Neural cell (in vitro differentiated cells): ENCODE results near the gene PREX1. TPM values are rescaled to one million over a fixed set of nuclear protein-coding genes. Genes with fewer than 3 reads are reported as not detected.

Experiments
- H2AFZ ChIP-seq: fragments of 200-600, 300-800 bp; sonication (generic), shearing (Covaris generic); 2 replicates; pipeline ENCODE4 v1.6.0; 2014; ENCODE audit warnings: low read depth, mild to moderate bottlenecking, antibody characterized with exemption, low read length, moderate library complexity
- H3F3A ChIP-seq: fragments of 200-600 bp; shearing (Covaris generic); 2 replicates; pipeline ENCODE4 v1.6.1; 2016; ENCODE audit warnings: mild to moderate bottlenecking, moderate library complexity, mixed read lengths, antibody characterized with exemption, low read length; ENCODE audit not compliant: insufficient read depth, poor library complexity, severe bottlenecking
- H3K27ac ChIP-seq: fragments of 200-600, 300-800 bp; sonication (generic), shearing (Covaris generic); 2 replicates; pipeline ENCODE4 v1.5.1; 2014; ENCODE audit warnings: mild to moderate bottlenecking, low read length, moderate library complexity
- H3K27me3 ChIP-seq: fragments of 300-800, 200-600 bp; sonication (generic), shearing (Covaris generic); 2 replicates; pipeline ENCODE4 v1.6.0; 2014; ENCODE audit warnings: mild to moderate bottlenecking, low read depth, low read length, moderate library complexity; ENCODE audit not compliant: insufficient read depth
- H3K36me3 ChIP-seq: fragments of 300-800, 200-600 bp; sonication (generic), shearing (Covaris generic); 2 replicates; pipeline ENCODE4 v1.5.1; 2014; ENCODE audit warnings: mild to moderate bottlenecking, antibody characterized with exemption, low read length, moderate library complexity; ENCODE audit not compliant: insufficient read depth
- H3K4me2 ChIP-seq: fragments of 300-800, 200-600 bp; sonication (generic), shearing (Covaris generic); 2 replicates; pipeline ENCODE4 v1.6.0; 2014; ENCODE audit warnings: mild to moderate bottlenecking, low read length
- H3K4me3 ChIP-seq: fragments of 300-800, 200-600 bp; sonication (generic), shearing (Covaris generic); 2 replicates; pipeline ENCODE4 v1.5.1; 2014; ENCODE audit warnings: mild to moderate bottlenecking, low read length, moderate library complexity
- H3K79me2 ChIP-seq: fragments of 200-600 bp; shearing (Covaris generic); replicated peaks from 2 replicates; pipeline ENCODE4 v1.6.0; 2014; ENCODE audit warnings: mild to moderate bottlenecking, low read length, moderate library complexity; ENCODE audit not compliant: insufficient read depth
- H3K9ac ChIP-seq: fragments of 300-800, 200-600 bp; sonication (generic), shearing (Covaris generic); 2 replicates; pipeline ENCODE4 v1.6.1; 2016; ENCODE audit warnings: mild to moderate bottlenecking, low read length, mixed read lengths
- H3K9me2 ChIP-seq: fragments of 200-600 bp; shearing (Covaris generic); 2 replicates; pipeline ENCODE4 v1.6.1; 2016; ENCODE audit warnings: mild to moderate bottlenecking, low read length, mixed read lengths; ENCODE audit not compliant: insufficient read depth
- H3K9me3 ChIP-seq: fragments of 200-600, 300-800 bp; sonication (generic), shearing (Covaris generic); 2 replicates; pipeline ENCODE4 v1.6.1; 2016; ENCODE audit warnings: mild to moderate bottlenecking, mixed run types, low read length, moderate library complexity, mixed read lengths
- H4K20me1 ChIP-seq: fragments of 200-600 bp; shearing (Covaris generic); 2 replicates; pipeline ENCODE4 v1.6.1; 2016; ENCODE audit warnings: mild to moderate bottlenecking, mixed run types; ENCODE audit not compliant: insufficient read depth
- CTCF ChIP-seq: fragments of 450-650 bp; IDR thresholded peaks from 2 replicates; pipeline ENCODE4 v1.5.1; 2014; ENCODE audit warnings: antibody characterized with exemption, mild to moderate bottlenecking, moderate library complexity; ENCODE audit not compliant: poor library complexity, severe bottlenecking
- EP300 ChIP-seq: fragments of 450-650 bp; conservative IDR thresholded peaks from 2 replicates; pipeline ENCODE4 v1.6.1; 2014; ENCODE audit warnings: antibody characterized with exemption, mild to moderate bottlenecking, moderate library complexity; ENCODE audit not compliant: poor library complexity, severe bottlenecking
- EZH2 ChIP-seq: fragments of 200-600, 300-800 bp; shearing (Covaris generic), sonication (generic); IDR thresholded peaks from 2 replicates; pipeline ENCODE4 v1.6.1; 2014; ENCODE audit warnings: antibody characterized with exemption, low read length, borderline replicate concordance, mild to moderate bottlenecking; ENCODE audit not compliant: insufficient read depth, poor library complexity, severe bottlenecking
- MXI1 ChIP-seq: fragments of 450-650 bp; conservative IDR thresholded peaks from 2 replicates; pipeline ENCODE4 v1.6.1; 2014; ENCODE audit warnings: antibody characterized with exemption, mild to moderate bottlenecking; ENCODE audit not compliant: poor library complexity, severe bottlenecking
- POLR2AphosphoS5 ChIP-seq: IDR thresholded peaks from 2 replicates; pipeline ENCODE4 v1.6.1; 2012
- RAD21 ChIP-seq: fragments of 450-650 bp; conservative IDR thresholded peaks from 2 replicates; pipeline ENCODE4 v1.6.1; 2014; ENCODE audit warnings: antibody characterized with exemption, mild to moderate bottlenecking, moderate library complexity
- REST ChIP-seq: IDR thresholded peaks from 2 replicates; pipeline ENCODE4 v1.6.1; 2012; ENCODE audit warnings: borderline replicate concordance
- SMC3 ChIP-seq: fragments of 450-650 bp; conservative IDR thresholded peaks from 2 replicates; pipeline ENCODE4 v1.6.1; 2014; ENCODE audit warnings: antibody characterized with exemption, mild to moderate bottlenecking, moderate library complexity; ENCODE audit not compliant: poor library complexity
- TAF1 ChIP-seq: IDR thresholded peaks from 2 replicates; pipeline ENCODE4 v1.6.1; 2012; ENCODE audit warnings: low read depth
- polyA plus RNA-seq: library from polyadenylated mRNA; depleted of rRNA; stranded (reverse); fragments of >200 nt; gene quantifications from 2 replicates; pipeline ENCODE4 v1.2.3, GENCODE V29; 2014

PREX1 gene
- polyA plus RNA-seq, 1 donor from 2014 or later: 0.06 TPM

GRCh38 chr20:48797275-48797825 is 30.4 kb downstream of the PREX1 start:
- TF ChIP-seq TAF1: no peak
- no peak for TF ChIP-seq RAD21
- TF ChIP-seq SMC3: no peak
- TF ChIP-seq REST: no peak
- TF ChIP-seq MXI1: no peak
- TF ChIP-seq EP300: no peak
- TF ChIP-seq CTCF: no peak
- TF ChIP-seq EZH2: no peak
- TF ChIP-seq POLR2AphosphoS5: no peak
- Histone ChIP-seq H3K27me3 (no peaks in the 10 kb centered on the region), H3K4me2 (no peak overlapping the region), H3K36me3 (no peaks in the 10 kb centered on the region), H3K4me3 (no peak overlapping the region), H3K9me3 (no peaks in the 10 kb centered on the region), H3K79me2 (no peaks in the 10 kb centered on the region), H2AFZ (no peak overlapping the region), H3F3A (no peaks in the 10 kb centered on the region), H3K9ac (no peak overlapping the region), H3K27ac (no peak overlapping the region), H3K9me2 (no peaks in the 10 kb centered on the region), H4K20me1 (no peaks in the 10 kb centered on the region)

GRCh38 chr20:48795732-48796131 is 32.1 kb downstream of the PREX1 start:
- H4K20me1 ChIP-seq: no peaks in the 10 kb centered on the region
- H3K4me3 ChIP-seq: no peak overlapping the region
- H3K79me2 ChIP-seq: no peaks in the 10 kb centered on the region
- no peak overlapping the region for H3K4me2 ChIP-seq
- H3K27ac ChIP-seq: no peak overlapping the region
- TF ChIP-seq POLR2AphosphoS5 (no peak), EP300 (no peak), CTCF (no peak), RAD21 (no peak), TAF1 (no peak), SMC3 (no peak), MXI1 (no peak), REST (no peak), EZH2 (no peak)
- no peaks in the 10 kb centered on the region for H3K36me3 ChIP-seq
- H3F3A ChIP-seq: no peaks in the 10 kb centered on the region
- no peaks in the 10 kb centered on the region for H3K9me2 ChIP-seq
- no peaks in the 10 kb centered on the region for H3K27me3 ChIP-seq
- no peak overlapping the region for H2AFZ ChIP-seq
- no peak overlapping the region for H3K9ac ChIP-seq
- no peaks in the 10 kb centered on the region for H3K9me3 ChIP-seq
